GM20431 (cell line): Measurements from ENCODE around the gene DPY19L3.
"Not testable (repeated sequence)": the region's sequence is repeated elsewhere in the genome, so short reads cannot be mapped to it uniquely, and the experiment has no call there.

Experiments used
- in situ Hi-C: fragments of 300-500 bp; cut with MseI, MboI; formaldehyde crosslinking; loops from one replicate; pipeline ENCODE4 v1.15.0; 2020; ENCODE audit warnings: low sequenced_read_pairs; ENCODE audit not compliant: unreplicated experiment

DPY19L3 gene

GRCh38 chr19:32405431-32406160 lies at the start of gene DPY19L3:
Gene DPY19L3, plus strand, starts transcription at chr19:32405770. Its CDS starts 2,484 bp downstream, at chr19:32408254.
- in situ Hi-C loops = no loop called here

GRCh38 chr19:32357720-32358119 lies 47.9 kb upstream of the DPY19L3 start:
- in situ Hi-C loops = no loop called here

- in situ Hi-C loops = no loop called here
Observed at GRCh38 chr19:32358321-32358720, 47.2 kb upstream of the DPY19L3 start.

GRCh38 chr19:32359581-32359980 lies 46.0 kb upstream of the DPY19L3 start:
- in situ Hi-C loops = no loop called here

GRCh38 chr19:32361574-32362317 lies 43.8 kb upstream of the DPY19L3 start:
- in situ Hi-C loops = no loop called here

GRCh38 chr19:32362318-32362691 lies 43.3 kb upstream of the DPY19L3 start:
- in situ Hi-C loops = no loop called here

GRCh38 chr19:32363175-32363574 lies 42.4 kb upstream of the DPY19L3 start:
- in situ Hi-C loops = no loop called here

GRCh38 chr19:32363632-32364031 lies 41.9 kb upstream of the DPY19L3 start:
- in situ Hi-C loops = no loop called here

- in situ Hi-C loops = no loop called here
Observed at GRCh38 chr19:32364040-32364439, 41.5 kb upstream of the DPY19L3 start.

- in situ Hi-C loops = no loop called here
Observed at GRCh38 chr19:32367063-32367462, 38.5 kb upstream of the DPY19L3 start.

- in situ Hi-C loops = no loop called here
Observed at GRCh38 chr19:32367948-32368536, 37.5 kb upstream of the DPY19L3 start.

GRCh38 chr19:32368787-32369186 lies 36.8 kb upstream of the DPY19L3 start:
- in situ Hi-C loops = no loop called here

- in situ Hi-C loops = no loop called here
Observed at GRCh38 chr19:32372726-32373517, 32.6 kb upstream of the DPY19L3 start.

GRCh38 chr19:32373585-32374295 lies 31.8 kb upstream of the DPY19L3 start:
- in situ Hi-C loops = no loop called here

GRCh38 chr19:32374362-32374761 lies 31.2 kb upstream of the DPY19L3 start:
- in situ Hi-C loops = not testable (repeated sequence)

GRCh38 chr19:32377088-32377487 lies 28.5 kb upstream of the DPY19L3 start:
- in situ Hi-C loops = not testable (repeated sequence)

GRCh38 chr19:32380269-32380668 lies 25.3 kb upstream of the DPY19L3 start:
- in situ Hi-C loops = no loop called here

- in situ Hi-C loops = no loop called here
Observed at GRCh38 chr19:32387701-32388392, 17.7 kb upstream of the DPY19L3 start.

- in situ Hi-C loops = no loop called here
Observed at GRCh38 chr19:32388393-32388855, 17.1 kb upstream of the DPY19L3 start.
